Cardiac fibroblast (primary cell): ENCODE measurements around the gene GPR137B.

Experiments
- DNase-seq, 2 donors: peaks; one replicate each; pipeline versions ENCODE4 v3.0.0 to v3.0.0-alpha.2; 2010; ENCODE audit warnings: low read depth in 2 of 2
- H3K4me3 ChIP-seq, 2 donors: replicated peaks in 1 of 2; 1 replicate in 1 of 2; 2 replicates in 1 of 2; pipeline ENCODE4 v1.5.1; 2011; ENCODE audit warnings: low read depth in 2 of 2, low read length in 2 of 2, mild to moderate bottlenecking in 2 of 2, moderate library complexity in 1 of 2
- TF ChIP-seq, protein P1 (sequence below): IDR thresholded peaks from one replicate; pipeline ENCODE4 v1.5.1; 2011; ENCODE audit warnings: low read depth, mild to moderate bottlenecking, low read length, inconsistent platforms

GPR137B gene

DNA sequence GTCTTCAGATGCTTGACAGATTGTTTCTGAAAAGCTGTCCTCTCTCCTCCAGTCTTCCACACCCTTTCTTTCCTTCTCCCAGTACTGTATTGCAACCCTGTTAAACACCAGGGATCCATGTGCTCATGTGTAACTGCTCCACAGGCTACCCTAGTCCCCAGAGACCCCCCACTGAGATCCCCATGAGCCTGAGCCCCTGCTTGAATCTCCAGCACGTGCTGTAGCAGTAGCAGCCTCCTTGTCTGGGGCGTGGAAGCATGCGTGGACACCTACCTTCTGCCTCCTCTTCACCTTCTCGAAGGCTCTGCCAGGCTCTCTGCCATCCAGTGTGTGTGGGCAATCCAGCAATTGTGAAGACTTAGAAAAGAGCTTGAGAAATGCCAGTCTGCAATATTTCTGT, 25.2 kb downstream of the GPR137B start:
- TF ChIP-seq, protein P1, sequence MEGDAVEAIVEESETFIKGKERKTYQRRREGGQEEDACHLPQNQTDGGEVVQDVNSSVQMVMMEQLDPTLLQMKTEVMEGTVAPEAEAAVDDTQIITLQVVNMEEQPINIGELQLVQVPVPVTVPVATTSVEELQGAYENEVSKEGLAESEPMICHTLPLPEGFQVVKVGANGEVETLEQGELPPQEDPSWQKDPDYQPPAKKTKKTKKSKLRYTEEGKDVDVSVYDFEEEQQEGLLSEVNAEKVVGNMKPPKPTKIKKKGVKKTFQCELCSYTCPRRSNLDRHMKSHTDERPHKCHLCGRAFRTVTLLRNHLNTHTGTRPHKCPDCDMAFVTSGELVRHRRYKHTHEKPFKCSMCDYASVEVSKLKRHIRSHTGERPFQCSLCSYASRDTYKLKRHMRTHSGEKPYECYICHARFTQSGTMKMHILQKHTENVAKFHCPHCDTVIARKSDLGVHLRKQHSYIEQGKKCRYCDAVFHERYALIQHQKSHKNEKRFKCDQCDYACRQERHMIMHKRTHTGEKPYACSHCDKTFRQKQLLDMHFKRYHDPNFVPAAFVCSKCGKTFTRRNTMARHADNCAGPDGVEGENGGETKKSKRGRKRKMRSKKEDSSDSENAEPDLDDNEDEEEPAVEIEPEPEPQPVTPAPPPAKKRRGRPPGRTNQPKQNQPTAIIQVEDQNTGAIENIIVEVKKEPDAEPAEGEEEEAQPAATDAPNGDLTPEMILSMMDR, result no peak
- DNase-seq, result no peak
- H3K4me3 ChIP-seq, result no peak overlapping the region

DNA sequence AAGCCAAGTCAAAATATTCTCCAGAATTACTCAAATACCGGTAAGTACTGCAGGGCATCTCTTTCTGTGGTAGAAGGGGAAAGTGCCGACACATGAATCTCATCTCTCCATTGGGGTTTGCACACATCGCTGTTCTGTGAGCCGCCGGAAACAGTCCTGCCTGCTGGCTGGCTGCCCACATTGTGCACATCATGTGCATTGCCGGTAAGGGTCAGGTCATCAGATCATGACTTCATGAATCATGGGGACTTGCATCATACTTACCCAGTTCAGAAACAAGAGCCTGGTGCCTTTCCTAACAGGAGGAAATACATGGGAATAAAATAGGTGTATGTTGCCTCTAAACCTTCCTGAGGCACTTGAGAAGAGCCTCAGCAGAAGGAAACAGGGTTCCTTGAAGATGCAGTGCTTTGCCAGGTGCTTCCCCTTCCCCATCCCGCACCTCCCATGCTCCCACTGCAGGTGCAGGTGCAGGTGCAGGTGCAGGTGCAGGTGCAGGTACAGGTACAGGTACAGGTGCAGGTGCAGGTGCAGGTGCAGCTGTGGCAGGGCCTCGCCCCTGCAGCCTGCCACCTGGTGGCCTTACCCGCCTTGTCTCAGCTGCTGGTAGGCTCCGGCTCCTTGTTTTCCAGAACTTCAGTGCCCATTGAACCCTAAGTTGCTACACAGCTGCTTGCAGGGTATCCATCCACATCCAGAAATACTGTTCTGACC, 26.5 kb downstream of the GPR137B start:
- peak; percentile 86 to 92 for DNase-seq
- H3K4me3 ChIP-seq, result no peak overlapping the region
- TF ChIP-seq, protein P1, result no peak

GRCh38 chr1:236172041-236172579, 29.8 kb downstream of the GPR137B start:
- H3K4me3 ChIP-seq, result no peak overlapping the region
- TF ChIP-seq, protein P1, result no peak
- DNase-seq, result peak in 1 of 2 donors; percentile 8

DNA sequence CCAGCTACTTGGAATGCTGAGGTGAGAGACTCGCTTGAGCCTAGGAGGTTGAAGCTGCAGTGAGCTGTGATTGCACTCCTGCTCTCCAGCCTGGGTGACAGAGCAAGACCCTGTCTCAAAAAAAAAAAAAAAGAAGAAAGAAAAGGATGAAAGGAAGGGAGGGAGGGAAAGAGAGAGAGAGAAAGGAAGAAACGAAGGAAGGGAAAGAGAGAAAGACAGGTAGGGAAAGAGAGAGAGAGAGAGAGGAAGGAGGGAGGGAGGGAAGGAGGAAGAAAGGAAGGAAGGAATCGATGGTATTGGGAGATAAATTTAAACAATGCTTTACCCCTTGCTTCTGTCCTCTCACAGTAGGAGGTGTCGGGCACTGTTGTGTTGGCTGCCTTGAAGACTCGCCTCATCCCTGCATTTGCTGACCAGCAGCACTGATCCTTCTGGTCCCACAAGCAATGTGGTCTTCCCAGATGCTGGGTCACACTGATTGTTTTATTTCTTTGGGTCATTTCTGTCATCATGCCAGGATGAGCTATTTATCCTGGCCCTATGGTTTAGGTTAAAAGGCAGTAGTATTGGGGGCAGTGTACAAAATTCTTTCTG, 30.9 kb downstream of the GPR137B start:
- TF ChIP-seq, protein P1, result no peak
- no peak overlapping the region for H3K4me3 ChIP-seq
- DNase-seq, result no peak

- no peak for DNase-seq
- TF ChIP-seq, protein P1, result no peak
Observed at GRCh38 chr1:236175642-236176336, 33.5 kb downstream of the GPR137B start.

DNA sequence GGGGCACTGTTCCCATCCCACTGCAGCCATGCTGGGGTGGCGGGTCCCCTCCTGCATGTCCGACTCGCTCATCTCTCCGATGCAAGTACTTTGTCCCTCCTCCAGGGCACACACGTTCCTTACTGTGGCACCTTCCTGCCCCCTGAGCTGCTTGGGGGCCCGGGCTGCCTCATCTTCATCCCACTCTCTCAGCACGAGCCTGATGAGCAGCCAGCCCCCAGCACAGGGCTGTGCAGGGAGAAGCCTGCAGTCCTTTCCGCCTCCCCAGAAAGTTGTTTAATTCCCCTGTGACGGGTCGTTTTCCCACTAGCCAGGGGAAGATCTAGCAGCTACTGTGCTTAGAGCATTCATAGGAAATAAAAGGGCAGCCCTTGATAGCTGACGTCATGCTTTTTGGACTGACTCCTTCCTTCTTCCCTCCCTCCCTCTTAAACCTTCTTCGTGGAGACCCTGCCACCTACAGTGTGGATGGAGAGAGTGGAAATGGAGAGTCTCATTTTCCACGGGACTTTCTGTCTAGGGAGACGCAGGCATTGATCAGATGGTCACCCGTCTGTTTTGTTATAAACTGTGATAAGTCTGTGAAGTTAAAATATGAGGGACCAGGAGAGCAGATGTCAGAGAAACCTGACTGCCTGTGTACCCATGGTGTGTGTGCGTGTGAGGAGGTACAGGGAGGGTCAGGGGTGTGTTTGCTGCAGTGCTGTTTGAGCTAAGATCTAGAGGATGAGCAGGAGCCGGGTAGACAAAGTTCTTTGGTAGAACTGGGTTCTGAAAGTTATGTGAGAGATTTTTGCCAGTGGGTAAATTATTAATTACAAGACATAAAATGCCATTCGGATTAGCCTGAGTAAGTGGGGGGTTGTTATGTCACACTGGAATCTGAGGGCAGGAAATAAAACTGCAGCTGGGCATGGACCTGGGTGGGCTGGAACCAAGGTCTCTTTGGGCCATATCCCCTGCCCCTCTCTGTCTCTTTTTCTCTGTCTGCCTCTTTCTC, 34.3 kb downstream of the GPR137B start:
- TF ChIP-seq, protein P1, result no peak
- DNase-seq, result peak; percentile 12 to 14
- no peak overlapping the region for H3K4me3 ChIP-seq

More at GRCh38 chr1:236175642-236176336, 33.5 kb downstream of the GPR137B start:
- H3K4me3 ChIP-seq, result no peak overlapping the region
